Heart left ventricle (tissue), 16 donors: ENCODE results near the gene MCC. TPM values are rescaled to one million over a fixed set of nuclear protein-coding genes. Genes with fewer than 3 reads are reported as not detected.

ENCODE experiments used
- ATAC-seq, 4 donors: fragments of 200-7000 bp; cut with Tn5 transposase; one replicate each; pipeline ENCODE4 v1.9.1; 2020 to 2022; ENCODE audit warnings: moderate library complexity in 4 of 4, mild to moderate bottlenecking in 3 of 4, moderate number of reproducible peaks in 1 of 4
- DNase-seq, 5 donors: peaks; one replicate each; pipeline ENCODE4 v3.0.0-alpha.2; 2020
- H3K27ac ChIP-seq, 12 donors: fragments of 200-600 bp; sonication (generic) in 4 of 12; one replicate each; pipeline versions ENCODE4 v1.5.0 to v1.8.0; 2016 to 2022; ENCODE audit warnings: mild to moderate bottlenecking in 2 of 12
- H3K27me3 ChIP-seq, 9 donors: fragments of 200-600 bp; sonication (generic) in 2 of 9; one replicate each; pipeline versions ENCODE4 v1.5.1 to v1.8.0; 2016 to 2022; ENCODE audit warnings: mild to moderate bottlenecking in 3 of 9
- H3K36me3 ChIP-seq, 9 donors: fragments of 200-600 bp; sonication (generic) in 2 of 9; one replicate each; pipeline versions ENCODE4 v1.5.0 to v1.8.0; 2018 to 2022; ENCODE audit warnings: mild to moderate bottlenecking in 2 of 9
- H3K4me1 ChIP-seq, 12 donors: fragments of 200-600 bp; sonication (generic) in 4 of 12; one replicate each; pipeline versions ENCODE4 v1.5.0 to v1.8.0; 2016 to 2022; ENCODE audit warnings: mild to moderate bottlenecking in 3 of 12
- H3K4me3 ChIP-seq, 12 donors: fragments of 200-600 bp; sonication (generic) in 4 of 12; one replicate each; pipeline versions ENCODE4 v1.5.0 to v1.8.0; 2017 to 2022; ENCODE audit warnings: mild to moderate bottlenecking in 9 of 12, moderate library complexity in 4 of 12
- H3K9me3 ChIP-seq, 12 donors: fragments of 200-600 bp; sonication (generic) in 4 of 12; one replicate each; pipeline versions ENCODE4 v1.5.0 to v1.8.0; 2016 to 2022; ENCODE audit warnings: mild to moderate bottlenecking in 1 of 12
- POLR2A ChIP-seq, 2 donors: fragments of 450-650 bp; IDR thresholded peaks; one replicate each; pipeline ENCODE4 v1.6.1; 2017; ENCODE audit warnings: antibody characterized with exemption in 2 of 2, mild to moderate bottlenecking in 2 of 2, moderate library complexity in 2 of 2
- WGBS, 4 donors: extraction: QIAGEN DNeasy Blood & Tissue Kit in 2 of 4; methylation state at CpG; one replicate each; pipeline versions ENCODE4 v1.1.5 to v1.1.7; 2013 to 2018; 5-methylcytosine and 5-hydroxymethylcytosine counted together
- intact Hi-C, 10 donors: fragments of 100-400 bp; cut with DNase I; formaldehyde crosslinking; loops; one replicate each; pipeline versions ENCODE4 v1.11.1 to v1.14.2; 2022
- polyA plus RNA-seq, 2 donors: library from polyadenylated mRNA; stranded (reverse); fragments of 200-250 nt; gene quantifications; one replicate each; pipeline ENCODE4 v1.2.3, GENCODE V29; 2013
- total RNA-seq, 9 donors: library from RNA; depleted of rRNA in 2 of 9; stranded (reverse); fragments of >200 nt in 2 of 9; fragmentation: NEBNext Ultra II Directional in 3 of 9; extraction: Animal tissue kit (Norgen Biotek cat#: 25700) in 3 of 9; gene quantifications; one replicate each; pipeline versions ENCODE4 v1.1.0 to v1.2.4, GENCODE V29; 2016 to 2023
- TF ChIP-seq, protein P1 (sequence below), 12 donors: fragments of 200-600 bp; sonication (generic) in 4 of 12; IDR thresholded peaks; one replicate each; pipeline versions ENCODE4 v1.5.0 to v1.8.0; 2018 to 2022; ENCODE audit warnings: antibody characterized with exemption in 12 of 12, mild to moderate bottlenecking in 5 of 12
- donor health status: ischemic (EF 13 %, LVEDD 7.1; RV severe dilation, severe dysfunction).
- donor health status: healthy with polysubstance abuse.
- donor health status: DM: no; HTN: yes; CAD: no.
- donor health status: DM: no; HTN: no; CAD: no.
- donor health status: ischemic (EF 25% LVEDD 6.9; RV normal size, moderate dysfunction).
- donor health status: ischemic (EF 25% LVEDD 5.7; RV mildly dilated, moderate dysfunction).
- donor health status: healthy.
- donor health status: DM: yes; HTN: yes; CAD: no.
- donor health status: ischemic (EF 35%, LVEDD 5.7; RV mildly dilated, moderate dysfunction).
- donor health status: nonischemic (EF 11% LVEDD 7.7; RV severe dilation, severe dysfunction).
- donor health status: DM: yes; HTN: yes; CAD: no.
- donor health status: PGD.
- donor health status: ischemic (EF 29% LVEDD 5.4; RV normal size, mild dysfunction).
- donor health status: nonischemic (EF 23%, LVEDD 6.1; RV moderate dilation, normal function).

MCC gene
- total and polyA plus RNA-seq, 11 donors: 6.1 to 33.8 (median 24.3) TPM

DNA sequence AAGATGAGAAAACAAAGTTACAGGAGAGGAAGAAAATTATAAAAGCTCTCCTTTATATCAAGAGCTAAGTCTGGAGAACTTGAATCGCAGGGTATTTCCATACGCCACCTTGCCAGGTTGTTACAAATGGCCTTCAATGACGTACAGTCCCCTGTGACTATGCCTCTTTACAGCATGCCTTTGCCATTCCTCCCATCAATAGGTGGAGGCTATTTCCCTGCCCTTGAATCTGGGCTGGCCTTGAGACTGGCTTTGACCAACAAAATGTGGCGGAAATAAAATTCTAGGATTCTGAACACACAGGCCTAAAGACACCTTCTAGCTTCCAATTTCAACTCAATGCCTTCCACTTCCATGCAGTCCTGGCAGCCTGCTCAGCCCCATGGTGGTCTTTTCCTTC, 99.1 kb downstream of the MCC start:
- Histone ChIP-seq H3K27me3 (peaks cover 0 to 3% (median 0%) of the 10 kb centered on the region in 9 donors), H3K27ac (no peak overlapping the region), H3K4me3 (no peak overlapping the region), H3K9me3 (no peaks in the 10 kb centered on the region), H3K36me3 (no peaks in the 10 kb centered on the region), H3K4me1 (no peaks in the 10 kb centered on the region)
- no peak for ATAC-seq
- TF ChIP-seq, protein P1, sequence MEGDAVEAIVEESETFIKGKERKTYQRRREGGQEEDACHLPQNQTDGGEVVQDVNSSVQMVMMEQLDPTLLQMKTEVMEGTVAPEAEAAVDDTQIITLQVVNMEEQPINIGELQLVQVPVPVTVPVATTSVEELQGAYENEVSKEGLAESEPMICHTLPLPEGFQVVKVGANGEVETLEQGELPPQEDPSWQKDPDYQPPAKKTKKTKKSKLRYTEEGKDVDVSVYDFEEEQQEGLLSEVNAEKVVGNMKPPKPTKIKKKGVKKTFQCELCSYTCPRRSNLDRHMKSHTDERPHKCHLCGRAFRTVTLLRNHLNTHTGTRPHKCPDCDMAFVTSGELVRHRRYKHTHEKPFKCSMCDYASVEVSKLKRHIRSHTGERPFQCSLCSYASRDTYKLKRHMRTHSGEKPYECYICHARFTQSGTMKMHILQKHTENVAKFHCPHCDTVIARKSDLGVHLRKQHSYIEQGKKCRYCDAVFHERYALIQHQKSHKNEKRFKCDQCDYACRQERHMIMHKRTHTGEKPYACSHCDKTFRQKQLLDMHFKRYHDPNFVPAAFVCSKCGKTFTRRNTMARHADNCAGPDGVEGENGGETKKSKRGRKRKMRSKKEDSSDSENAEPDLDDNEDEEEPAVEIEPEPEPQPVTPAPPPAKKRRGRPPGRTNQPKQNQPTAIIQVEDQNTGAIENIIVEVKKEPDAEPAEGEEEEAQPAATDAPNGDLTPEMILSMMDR (IDR thresholded peaks at IDR 0.05): no peak
- TF ChIP-seq POLR2A (IDR thresholded peaks at IDR 0.05): no peak
- intact Hi-C loops: no loop called here
- no peak for DNase-seq
- 92 to 98% (median 96%) methylated on average over 4 of the region's 4 CpGs for WGBS, 4 donors

DNA sequence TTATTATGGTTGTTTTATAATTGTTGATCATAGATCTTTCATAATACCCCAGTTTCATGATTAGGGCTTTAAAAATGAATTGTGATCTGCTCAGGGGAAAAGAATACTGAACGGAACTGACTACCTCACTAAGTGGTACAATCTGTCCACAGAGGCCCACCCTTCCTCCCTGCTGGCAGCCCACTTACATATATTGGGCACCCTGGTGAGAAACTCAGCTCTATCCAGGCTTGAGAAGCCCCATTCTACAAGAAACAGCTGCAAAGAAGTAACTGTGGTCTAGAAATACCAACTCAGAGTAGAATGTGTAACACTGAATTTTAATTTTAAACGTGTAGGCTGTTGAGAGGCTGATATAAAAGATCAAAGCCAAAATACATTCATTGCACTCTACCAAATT, 100.4 kb downstream of the MCC start:
- intact Hi-C loops: no loop called here
- no peak for ATAC-seq
- Histone ChIP-seq H3K4me3 (no peak overlapping the region), H3K9me3 (no peaks in the 10 kb centered on the region), H3K27me3 (no peaks in the 10 kb centered on the region), H3K27ac (no peak overlapping the region), H3K36me3 (no peaks in the 10 kb centered on the region), H3K4me1 (no peaks in the 10 kb centered on the region)
- WGBS, 4 donors: 81 to 86% (median 84%) methylated on average over 2 of the region's 2 CpGs
- no peak for DNase-seq
- TF ChIP-seq, protein P1 (IDR thresholded peaks at IDR 0.05): no peak

DNA sequence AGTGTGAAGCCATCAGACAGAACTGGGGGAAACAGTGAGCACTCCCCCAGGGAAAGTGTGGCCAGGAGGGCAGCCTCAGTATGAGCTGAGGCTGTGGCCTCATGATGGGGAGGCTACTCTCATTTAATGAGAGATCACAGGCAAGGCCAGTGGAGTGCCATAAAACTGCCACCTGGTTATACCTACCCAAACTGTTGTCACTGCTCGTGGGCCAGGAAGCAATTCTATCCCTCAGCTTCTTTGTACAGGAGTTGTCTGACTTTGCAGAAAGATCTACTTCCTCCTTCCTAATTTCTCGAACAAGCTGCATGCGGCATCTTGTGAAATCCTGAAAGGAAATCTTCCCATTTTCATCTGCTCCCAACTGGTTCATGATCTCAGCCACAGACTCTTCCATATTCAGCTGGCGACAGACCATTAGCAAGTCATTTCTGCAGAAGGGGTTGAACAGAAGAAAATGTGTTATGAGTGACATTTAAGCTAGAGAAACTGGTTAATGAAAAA, 103.4 kb downstream of the MCC start:
- intact Hi-C loops: loop anchor here in 2 of 10 donors (5.0 kb wide), 2 partner anchors 102 to 122 kb away; partner anchors contain the start of gene MCC (in 1 of the 2)
- TF ChIP-seq, protein P1 (IDR thresholded peaks at IDR 0.05): no peak
- TF ChIP-seq POLR2A (IDR thresholded peaks at IDR 0.05): no peak

DNA sequence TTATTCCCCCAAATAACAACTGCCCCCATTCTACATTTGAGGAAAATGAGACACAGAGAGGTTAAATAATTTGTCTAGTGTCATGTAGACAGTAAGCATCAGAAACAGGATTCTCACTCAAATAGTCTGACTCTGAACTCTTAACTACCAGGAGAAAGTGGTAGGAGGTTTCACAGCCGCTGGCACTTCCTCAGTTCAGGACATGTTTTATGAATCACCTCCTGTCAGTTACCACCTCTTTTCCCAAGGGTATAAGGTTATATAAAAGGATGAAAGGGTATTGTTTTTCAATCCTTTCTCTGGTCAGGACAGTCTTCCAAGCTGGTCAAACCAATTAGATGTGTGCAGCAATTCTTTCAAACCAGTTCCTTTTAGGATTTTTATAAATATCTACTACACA, 105.5 kb downstream of the MCC start:
- Histone ChIP-seq H3K9me3 (no peaks in the 10 kb centered on the region), H3K27me3 (no peaks in the 10 kb centered on the region), H3K36me3 (no peaks in the 10 kb centered on the region), H3K27ac (no peak overlapping the region), H3K4me3 (no peak overlapping the region), H3K4me1 (peaks cover 0 to 28% (median 7%) of the 10 kb centered on the region in 12 donors)
- intact Hi-C loops: loop anchor here in 2 of 10 donors (5.0 kb wide), 2 partner anchors 105 to 125 kb away; partner anchors contain the start of gene MCC (in 1 of the 2)
- ATAC-seq: no peak
- 59 to 74% (median 67%) methylated on average over 1 of the region's 1 CpG for WGBS, 4 donors
- DNase-seq: no peak
- TF ChIP-seq, protein P1 (IDR thresholded peaks at IDR 0.05): no peak

More for the DNA sequence above, 103.4 kb downstream of the MCC start:
- no peak overlapping the region for H3K27ac ChIP-seq
- no peak overlapping the region for H3K4me3 ChIP-seq
- H3K4me1 ChIP-seq: peaks cover 0 to 12% (median 2%) of the 10 kb centered on the region in 12 donors
- 71 to 85% (median 79%) methylated on average over 4 of the region's 4 CpGs for WGBS, 4 donors
- H3K36me3 ChIP-seq: no peaks in the 10 kb centered on the region
- no peaks in the 10 kb centered on the region for H3K9me3 ChIP-seq
- no peak for DNase-seq
- no peak for ATAC-seq
- H3K27me3 ChIP-seq: no peaks in the 10 kb centered on the region
